Motor neuron (in vitro differentiated cells): ENCODE results near the gene ENPP3. TPM values are rescaled to one million over a fixed set of nuclear protein-coding genes. Genes with fewer than 3 reads are reported as not detected.
A peak's percentile ranks its signal among the peaks of the same experiment; 100 is the strongest.

Experiments used
- ATAC-seq, 8 experiments: fragments of 200-7000 bp; cut with Tn5 transposase; replicated peaks in 6 of 8; 2 replicates each; pipeline ENCODE4 v1.8.0; 2021; ENCODE audit warnings: mild to moderate bottlenecking in 8 of 8, moderate library complexity in 8 of 8
- H3K27ac ChIP-seq, 2 donors: fragments of 250-450 bp; sonication (Bioruptor Pico); 2 replicates each; pipeline ENCODE4 v1.9.0; 2021; ENCODE audit warnings: antibody characterized with exemption in 2 of 2, mild to moderate bottlenecking in 2 of 2, moderate library complexity in 1 of 2
- H3K4me1 ChIP-seq, 2 donors: fragments of 250-450 bp; sonication (Bioruptor Pico); replicated peaks in 1 of 2; 2 replicates each; pipeline ENCODE4 v1.6.1; 2021; ENCODE audit warnings: antibody characterized with exemption in 2 of 2, mild to moderate bottlenecking in 2 of 2, moderate library complexity in 1 of 2
- H3K4me3 ChIP-seq, 5 donors: fragments of 250-450 bp; sonication (Bioruptor Pico); 2 replicates each; pipeline ENCODE4 v1.9.0; 2021; ENCODE audit warnings: antibody characterized with exemption in 5 of 5, mild to moderate bottlenecking in 5 of 5, moderate library complexity in 4 of 5
- WGBS, 10 experiments: fragments of 450-650 bp; shearing (Covaris generic); methylation state at CpG; one replicate each; pipeline ENCODE4 v1.0.0; 2022; 5-methylcytosine and 5-hydroxymethylcytosine counted together
- in situ Hi-C, 9 experiments: fragments of 400-800 bp; cut with MboI; loops; one replicate each; pipeline ENCODE4 v1.15.0; 2021; ENCODE audit warnings: low sequenced_read_pairs in 9 of 9, low pct_unique_long_range_greater_than_20kb in 2 of 9; ENCODE audit not compliant: unreplicated experiment in 9 of 9
- total RNA-seq, 8 experiments: library from RNA; unstranded; fragments of 300-600 nt; gene quantifications; 2 replicates each; pipeline versions ENCODE4 v1.2.3 to v1.2.4, GENCODE V29; 2022

The ENPP3 gene
- total RNA-seq, 8 experiments from 2014 or later: 0.14 to 0.78 (median 0.27) TPM; not detected in 3

- in situ Hi-C loops: no loop called here
- WGBS, 10 experiments: 0 to 94% (median 60%) methylated on average over 1 of the region's 1 CpG; no CpG with 5 or more reads in 1 of the 10 experiments
- H3K4me1 ChIP-seq: no peaks in the 10 kb centered on the region
- H3K4me3 ChIP-seq: no peak overlapping the region
- no peak overlapping the region for H3K27ac ChIP-seq
- no peak for ATAC-seq
These were observed 152.1 kb downstream of the ENPP3 start for GRCh38 chr6:131789219-131789618.

GRCh38 chr6:131791476-131791875 is 154.4 kb downstream of the ENPP3 start:
- no peaks in the 10 kb centered on the region for H3K4me1 ChIP-seq
- ATAC-seq: no peak
- in situ Hi-C loops: no loop called here
- WGBS, 10 experiments: 58 to 100% (median 87%) methylated on average over 2 to 5 of the region's 5 CpGs; no CpG with 5 or more reads in 1 of the 10 experiments
- H3K27ac ChIP-seq: no peak overlapping the region
- no peak overlapping the region for H3K4me3 ChIP-seq

GRCh38 chr6:131792091-131792496 is 155.0 kb downstream of the ENPP3 start:
- ATAC-seq: peak in 3 of 8 experiments; percentile 32 to 38 (median 35)
- Histone ChIP-seq H3K4me1 (no peaks in the 10 kb centered on the region), H3K27ac (no peak overlapping the region), H3K4me3 (no peak overlapping the region)
- in situ Hi-C loops: no loop called here
- WGBS, 10 experiments: 83 to 100% (median 95%) methylated on average over 1 to 6 of the region's 6 CpGs

- 40 to 86% (median 76%) methylated on average over 1 to 2 of the region's 2 CpGs; no CpG with 5 or more reads in 3 of the 10 experiments for WGBS, 10 experiments
- no peak overlapping the region for H3K4me3 ChIP-seq
- in situ Hi-C loops: no loop called here
- ATAC-seq: no peak
- H3K27ac ChIP-seq: no peak overlapping the region
- no peaks in the 10 kb centered on the region for H3K4me1 ChIP-seq
These were observed 158.3 kb downstream of the ENPP3 start for GRCh38 chr6:131795366-131795765.

Other genes starting within 250 kb of the ENPP3 start
- gene ARG1, start 64.1 kb upstream of the ENPP3 start, total RNA-seq: 1 to 10 TPM in 3 of 8 experiments, under 1 TPM in 4, not detected in 1; 0.45 to 1.5 (median 0.90) TPM
- 10 to 100 TPM; 22.7 to 38.4 (median 26.9) TPM for gene MED23, start 9.1 kb upstream of the ENPP3 start, total RNA-seq
- under 1 TPM in 4 of 8 experiments, not detected in 4; 0.13 to 0.38 (median 0.17) TPM for gene OR2A4, start 64.1 kb downstream of the ENPP3 start, total RNA-seq
- gene CTAGE9, start 73.7 kb downstream of the ENPP3 start, total RNA-seq: under 1 TPM in 3 of 8 experiments, not detected in 5; 0.13 to 0.66 (median 0.14) TPM
- 10 to 100 TPM in 2 of 8 experiments, 1 to 10 TPM in 6; 1.0 to 40.2 (median 2.5) TPM for gene ENPP1, start 170.7 kb downstream of the ENPP3 start, total RNA-seq